K562 (cell line): ENCODE measurements around the gene MITF. TPM values are rescaled to one million over a fixed set of nuclear protein-coding genes. Genes with fewer than 3 reads are reported as not detected.

Experiments
- ATAC-seq: fragments of 200-7000 bp; cut with Tn5 transposase; 3 replicates; pipeline ENCODE4 v1.9.1; 2020; ENCODE audit warnings: moderate library complexity
- BruUV-seq: library from RNA; stranded (reverse); fragments of 400-500 nt; replicated peaks from 2 replicates; lab custom pipeline; 2021; lab: Mats Ljungman, UMichigan
- CTCF ChIA-PET: fragments of 300-600 bp; formaldehyde crosslinking; extraction: SDS; loops from one replicate; lab custom pipeline; 2021; ENCODE audit warnings: low intra/inter-chr PET ratio; lab: Yijun Ruan, JAX
- POLR2A ChIA-PET: fragments of 300-600, 350-650 bp; sonication (Branson Sonifier 250); formaldehyde crosslinking; extraction: SDS; loops from one replicate; lab custom pipeline; 2021; ENCODE audit warnings: antibody characterized with exemption, inconsistent platforms; lab: Yijun Ruan, JAX
- DNase-seq, 4 experiments: peaks; one replicate each; pipeline versions ENCODE4 v3.0.0 to v3.0.0-alpha.2; 2011 to 2018; ENCODE audit warnings: low spot score in 3 of 4, mixed read lengths in 3 of 4; ENCODE audit errors: extremely low read depth in 1 of 4
- FAIRE-seq: peaks from 2 replicates; lab custom pipeline; 2011; peaks lifted over from hg19 to GRCh38; lab: Jason Lieb, UNC
- H2AFZ ChIP-seq: 2 replicates; pipeline ENCODE4 v1.6.0; 2011; ENCODE audit warnings: low read depth, low read length, control low read depth, inconsistent platforms
- H3K27ac ChIP-seq: fragments of 200-600 bp; 3 replicates; pipeline ENCODE4 v1.8.0; 2011; ENCODE audit warnings: low read depth, mild to moderate bottlenecking, control low read depth, inconsistent platforms, low read length, moderate library complexity, mixed read lengths; ENCODE audit errors: extremely low read depth
- H3K27me3 ChIP-seq, 2 experiments: fragments of 300-600 bp in 1 of 2; 2 replicates in 1 of 2; 3 replicates in 1 of 2; pipeline versions ENCODE4 v1.6.0 to v1.8.0; 2011; ENCODE audit warnings: inconsistent platforms in 2 of 2, low read length in 2 of 2, mild to moderate bottlenecking in 1 of 2, mixed read lengths in 1 of 2, moderate library complexity in 1 of 2; ENCODE audit not compliant: control insufficient read depth in 2 of 2, insufficient read depth in 2 of 2
- H3K36me3 ChIP-seq: fragments of 300-600 bp; 3 replicates; pipeline ENCODE4 v1.8.0; 2011; ENCODE audit warnings: mild to moderate bottlenecking, low read length, inconsistent platforms; ENCODE audit not compliant: control insufficient read depth, insufficient read depth
- H3K4me1 ChIP-seq, 2 experiments: fragments of 200-600 bp in 1 of 2; replicated peaks in 1 of 2; 2 replicates in 1 of 2; 3 replicates in 1 of 2; pipeline versions ENCODE4 v1.5.1 to v1.8.0; 2011; ENCODE audit warnings: inconsistent platforms in 2 of 2, low read length in 2 of 2, mild to moderate bottlenecking in 1 of 2, mixed read lengths in 1 of 2, moderate library complexity in 1 of 2; ENCODE audit not compliant: control insufficient read depth in 2 of 2, insufficient read depth in 2 of 2
- H3K4me2 ChIP-seq: 2 replicates; pipeline ENCODE4 v1.6.1; 2011; ENCODE audit warnings: low read length, control low read depth, inconsistent platforms, mixed read lengths; ENCODE audit not compliant: insufficient read depth
- H3K4me3 ChIP-seq: fragments of 200-600 bp; sonication (generic), shearing (Covaris generic); 2 replicates; pipeline ENCODE4 v1.5.1; 2016; ENCODE audit warnings: control low read depth, inconsistent platforms
- H3K79me2 ChIP-seq: fragments of 200-600 bp; 3 replicates; pipeline ENCODE4 v1.8.0; 2011; ENCODE audit warnings: low read length, inconsistent platforms; ENCODE audit not compliant: control insufficient read depth, insufficient read depth
- H3K9ac ChIP-seq, 2 experiments: 2 replicates each; pipeline versions ENCODE4 v1.6.0 to v1.6.1; 2011; ENCODE audit warnings: low read depth in 2 of 2, low read length in 2 of 2, control low read depth in 1 of 2, inconsistent platforms in 1 of 2, mild to moderate bottlenecking in 1 of 2, mixed read lengths in 1 of 2; ENCODE audit not compliant: insufficient read depth in 1 of 2
- H3K9me1 ChIP-seq: one replicate; pipeline ENCODE4 v1.6.0; 2011; ENCODE audit warnings: inconsistent platforms, mild to moderate bottlenecking, low read length, moderate library complexity; ENCODE audit not compliant: control insufficient read depth, insufficient read depth
- H3K9me3 ChIP-seq: replicated peaks from 2 replicates; pipeline ENCODE4 v1.5.1; 2011; ENCODE audit warnings: low read depth, low read length, inconsistent platforms; ENCODE audit not compliant: control insufficient read depth, insufficient read depth
- H4K20me1 ChIP-seq: replicated peaks from 2 replicates; pipeline ENCODE4 v1.6.1; 2011; ENCODE audit warnings: low read length, inconsistent platforms, mixed read lengths; ENCODE audit not compliant: control insufficient read depth, insufficient read depth
- AFF4 ChIP-seq: sonication (generic); formaldehyde crosslinking; IDR thresholded peaks from 2 replicates; pipeline ENCODE4 v1.8.0; 2023; ENCODE audit warnings: mild to moderate bottlenecking, missing genetic modification reagents
- BRF1 ChIP-seq: IDR thresholded peaks from 3 replicates; pipeline ENCODE4 v1.6.1; 2011; ENCODE audit warnings: borderline replicate concordance, mild to moderate bottlenecking; ENCODE audit not compliant: insufficient read length; ENCODE audit errors: extremely low read depth
- DPF2 ChIP-seq: fragments of 450-650 bp; IDR thresholded peaks from 2 replicates; pipeline ENCODE4 v1.6.1; 2016
- NR2C1 ChIP-seq, 2 experiments: fragments of 450-650 bp; IDR thresholded peaks; 2 replicates each; pipeline ENCODE4 v1.6.1; 2017; ENCODE audit warnings: mild to moderate bottlenecking in 2 of 2, antibody characterized with exemption in 1 of 2, inconsistent platforms in 1 of 2, missing compliant biosample characterization in 1 of 2, missing genetic modification characterization in 1 of 2
- RREB1 ChIP-seq: fragments of 250-450 bp; sonication (Bioruptor Pico); IDR thresholded peaks from 2 replicates; pipeline ENCODE4 v1.4.0; 2020
- SFPQ ChIP-seq: fragments of 200-400 bp; formaldehyde crosslinking; IDR thresholded peaks from 2 replicates; pipeline ENCODE4 v1.6.1; 2017; ENCODE audit warnings: mild to moderate bottlenecking, low read depth, low read length, moderate library complexity
- STAG1 ChIP-seq: sonication (generic); formaldehyde crosslinking; IDR thresholded peaks from 2 replicates; pipeline ENCODE4 v1.5.0; 2020; ENCODE audit warnings: missing genetic modification reagents, borderline replicate concordance
- ZBED1 ChIP-seq: IDR thresholded peaks from 2 replicates; pipeline ENCODE4 v1.6.1; 2014
- ZBTB7A ChIP-seq: IDR thresholded peaks from 2 replicates; pipeline ENCODE4 v1.6.1; 2011; ENCODE audit warnings: low read depth, mild to moderate bottlenecking, low read length, moderate library complexity, borderline replicate concordance; ENCODE audit not compliant: control insufficient read depth
- ZSCAN32 ChIP-seq: fragments of 450-650 bp; formaldehyde crosslinking; IDR thresholded peaks from 2 replicates; pipeline ENCODE4 v1.4.0; 2020; ENCODE audit warnings: mild to moderate bottlenecking, moderate library complexity
- WGBS: fragments of 100-300 bp; shearing (Covaris generic); methylation state at CpG from one replicate; pipeline ENCODE4 v1.1.6; 2016; ENCODE audit warnings: low coverage, mixed read lengths; ENCODE audit not compliant: insufficient coverage; ENCODE audit errors: missing lambda C conversion rate; 5-methylcytosine and 5-hydroxymethylcytosine counted together
- in situ Hi-C: fragments of 300-500 bp; cut with MboI; formaldehyde crosslinking; loops from 4 replicates; pipeline ENCODE4 v1.15.0; 2018; ENCODE audit warnings: inconsistent platforms, mixed read lengths
- intact Hi-C: fragments of 100-400 bp; cut with micrococcal nuclease; formaldehyde crosslinking; loops from 2 replicates; pipeline ENCODE4 v1.14.2; 2022
- polyA plus RNA-seq, 8 experiments: library from polyadenylated mRNA; depleted of rRNA in 4 of 8; stranded (reverse) in 5 of 8; unstranded in 3 of 8; fragments of >200 nt; fragmentation: Nextera tagmentation in 2 of 8; fragmentation: Illumina TruSeq in 1 of 8; extraction: Ambion mirVana in 2 of 8; extraction: Trizol in 1 of 8; gene quantifications; 2 replicates each; pipeline versions ENCODE4 v1.2.1 to v1.2.3, GENCODE V29; 2011 to 2014; ENCODE audit warnings: inconsistent platforms in 1 of 8, missing spikeins in 1 of 8
- total RNA-seq, 7 experiments: library from RNA; depleted of rRNA in 6 of 7; stranded (reverse); fragments of >200 nt in 6 of 7; fragmentation: Illumina TruSeq in 2 of 7; extraction: Trizol in 2 of 7; gene quantifications; 2 replicates each; pipeline versions ENCODE4 v1.2.1 to v1.2.3, GENCODE V29; 2011 to 2021; ENCODE audit warnings: low replicate concordance in 1 of 7

MITF gene
- total and polyA plus RNA-seq, 9 of the 15 experiments (the other 6 are each of a cell fraction or from before 2014, with no cell fraction given), result 5.6 to 14.9 (median 11.1) TPM

DNA sequence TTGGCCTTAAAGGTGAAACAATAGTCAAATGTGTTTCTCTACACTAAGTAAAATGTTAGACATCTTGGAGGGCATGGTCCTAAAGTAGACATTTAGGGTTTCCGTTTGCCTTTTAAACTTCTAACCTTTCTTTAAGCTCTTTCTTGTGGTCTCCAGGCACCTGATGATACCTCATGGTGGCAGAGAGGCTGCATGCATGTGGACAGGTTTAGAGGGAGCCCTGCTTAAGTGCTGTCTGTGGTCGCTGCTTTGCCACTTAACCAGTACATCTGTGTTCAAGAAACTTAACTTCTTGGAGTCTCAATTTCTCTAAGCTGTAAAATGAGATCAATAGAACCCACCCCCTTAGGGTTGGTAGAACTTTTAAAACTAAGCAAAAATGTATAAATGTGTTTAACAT is 6.2 kb downstream of the MITF start:
- Histone ChIP-seq H2AFZ (no peak overlapping the region), H3K9me3 (no peaks in the 10 kb centered on the region), H3K4me1 (peaks cover 0 to 26% of the 10 kb centered on the region in 2 experiments; a peak in 3 of 5 replicates), H3K79me2 (peaks cover 99% of the 10 kb centered on the region), H3K27me3 (no peaks in the 10 kb centered on the region), H3K27ac (no peak overlapping the region), H3K36me3 (no peaks in the 10 kb centered on the region), H3K4me2 (no peak overlapping the region), H3K4me3 (no peak overlapping the region), H3K9me1 (no peaks in the 10 kb centered on the region), H3K9ac (no peak overlapping the region), H4K20me1 (no peaks in the 10 kb centered on the region)
- intact Hi-C loops (no loop called here), in situ Hi-C loops (no loop called here)
- DNase-seq (no peak), ATAC-seq (no peak; the same call in 2 of the 3 replicates), FAIRE-seq (peak; percentile 56)
- 43% methylated on average over 2 of the region's 2 CpGs for WGBS
- ChIA-PET POLR2A (no interaction called here), CTCF (no interaction called here)
- no TSS peak for BruUV-seq
- TF ChIP-seq ZSCAN32 (CRISPR knock-in tag) (no peak), NR2C1 (IDR thresholded peaks at IDR 0.05) (no peak), NR2C1 (tag; IDR thresholded peaks at IDR 0.05) (no peak), AFF4 (no peak), ZBTB7A (no peak), BRF1 (no peak), STAG1 (CRISPR knock-in tag) (no peak), RREB1 (CRISPR knock-in tag) (no peak), ZBED1 (no peak), DPF2 (no peak), SFPQ (no peak)
